Gastrocnemius medialis (tissue), 4 donors: ENCODE results near the gene EPHA8.

ENCODE experiments used
- CTCF ChIP-seq, 5 experiments: fragments of 450-650 bp in 3 of 5; fragments of 200-600 bp in 2 of 5; sonication (generic) in 2 of 5; IDR thresholded peaks in 4 of 5; conservative IDR thresholded peaks in 1 of 5; 1 replicate in 4 of 5; 2 replicates in 1 of 5; pipeline ENCODE4 v1.5.1; 2016 to 2019; ENCODE audit warnings: antibody characterized with exemption in 5 of 5, mild to moderate bottlenecking in 3 of 5, moderate library complexity in 3 of 5
- POLR2A ChIP-seq, 2 donors: fragments of 450-650 bp; IDR thresholded peaks; one replicate each; pipeline ENCODE4 v1.6.1; 2017; ENCODE audit warnings: antibody characterized with exemption in 2 of 2, mild to moderate bottlenecking in 2 of 2, moderate library complexity in 2 of 2

- TF ChIP-seq CTCF (IDR thresholded peaks at IDR 0.05 in 4 of 5, conservative IDR thresholded peaks at IDR 0.05 in 1 of 5) = no peak
- no peak for TF ChIP-seq POLR2A (IDR thresholded peaks at IDR 0.05)
These were observed 82.6 kb downstream of the EPHA8 start for GRCh38 chr1:22645931-22646330.
